NCI-H748 (cell line): Measurements from ENCODE around the gene SLC7A6OS.
"Not testable (repeated sequence)": the region's sequence is repeated elsewhere in the genome, so short reads cannot be mapped to it uniquely, and the experiment has no call there.

Source experiments
- DNase-seq: peaks from one replicate; lab custom pipeline; 2025; ENCODE audit not compliant: unreplicated experiment; lab: John Stamatoyannopoulos, UW

Gene SLC7A6OS

GRCh38 chr16:68299571-68300453 lies 10.9 kb downstream of the SLC7A6OS start:
- DNase-seq = no peak

DNA sequence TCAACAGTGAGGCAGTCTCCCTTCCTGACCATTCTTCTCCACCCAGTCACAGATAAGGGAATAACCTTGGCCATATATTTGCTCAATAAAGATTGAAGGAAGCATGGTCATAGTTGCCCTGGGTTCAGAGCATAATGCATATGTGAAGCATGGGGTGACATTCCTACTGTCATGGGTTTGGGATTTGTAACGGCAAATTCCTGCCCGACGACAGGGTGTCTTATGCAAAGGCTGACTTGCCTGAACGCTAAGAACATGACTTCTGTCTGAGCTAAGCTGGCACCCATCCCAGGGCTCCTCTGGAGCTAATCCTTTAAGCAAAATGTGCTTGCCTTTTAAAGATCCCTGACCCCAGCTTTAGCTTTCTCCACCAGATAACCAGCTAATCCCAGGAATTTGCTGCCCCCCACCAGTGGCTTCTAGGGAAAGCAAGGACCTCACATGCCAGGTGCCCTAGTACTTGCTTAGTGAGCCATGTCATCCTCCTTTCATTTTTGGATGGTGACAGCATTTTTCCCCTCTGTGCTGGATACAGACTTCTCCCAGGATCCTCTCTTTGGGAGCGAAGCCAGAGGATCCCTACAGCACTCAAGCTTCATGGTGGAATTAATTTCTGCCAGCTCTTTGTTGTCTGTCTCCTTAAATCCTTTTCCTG lies 11.7 kb downstream of the SLC7A6OS start:
- no peak for DNase-seq

GRCh38 chr16:68298312-68298711 lies 12.4 kb downstream of the SLC7A6OS start:
- no peak for DNase-seq

DNA sequence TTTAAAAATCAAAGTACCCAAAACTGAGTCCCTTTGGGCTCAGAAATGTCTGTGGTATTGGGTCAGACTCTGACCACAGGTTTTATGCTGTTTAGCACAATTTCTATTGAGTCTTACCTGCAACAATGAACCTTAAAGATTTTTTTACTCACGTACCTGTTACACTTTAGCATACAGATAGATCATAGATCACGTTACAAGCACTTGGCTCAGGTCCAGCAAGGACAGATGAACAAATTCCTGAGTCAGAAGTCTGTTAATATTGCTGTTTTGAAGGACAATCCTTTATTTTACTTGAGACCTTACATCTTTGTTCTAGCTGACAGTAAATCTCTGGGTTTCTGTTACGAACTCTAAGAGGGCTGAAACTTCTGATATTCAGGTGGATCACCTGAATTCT lies 12.8 kb downstream of the SLC7A6OS start:
- DNase-seq = no peak

DNA sequence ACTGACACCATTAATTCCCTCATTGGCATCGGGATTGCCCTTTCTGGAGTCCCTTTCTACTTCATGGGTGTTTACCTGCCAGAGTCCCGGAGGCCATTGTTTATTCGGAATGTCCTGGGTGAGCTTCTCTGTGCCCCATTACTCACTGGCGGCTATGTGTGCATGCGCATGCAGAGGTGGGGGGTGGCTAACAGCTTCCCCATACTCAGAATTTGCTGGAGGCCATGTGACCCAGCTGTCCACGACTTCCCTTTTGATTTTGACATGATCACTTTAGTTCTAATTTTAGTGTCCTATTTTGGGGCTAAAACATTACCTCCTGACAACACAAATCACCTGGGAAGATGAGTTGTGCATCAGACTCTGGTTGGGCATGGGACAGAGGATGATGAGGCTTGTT lies 14.1 kb downstream of the SLC7A6OS start:
- DNase-seq = no peak

DNA sequence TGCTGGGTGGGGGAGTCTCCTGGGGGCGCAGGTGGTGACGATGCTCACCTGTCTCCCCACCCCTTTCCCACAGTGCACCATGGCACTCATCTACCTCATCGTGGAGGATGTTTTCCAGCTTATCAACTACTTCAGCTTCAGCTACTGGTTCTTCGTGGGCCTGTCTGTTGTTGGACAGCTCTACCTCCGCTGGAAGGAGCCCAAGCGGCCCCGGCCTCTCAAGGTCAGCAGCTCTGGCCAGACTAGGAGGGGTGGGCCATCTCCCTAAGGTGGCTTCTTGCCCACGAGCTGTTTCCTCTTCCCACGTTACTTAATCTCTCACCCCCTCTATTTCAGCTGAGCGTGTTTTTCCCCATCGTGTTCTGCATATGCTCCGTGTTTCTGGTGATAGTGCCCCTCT lies 14.5 kb downstream of the SLC7A6OS start:
- DNase-seq = no peak

GRCh38 chr16:68292425-68292824 lies 18.3 kb downstream of the SLC7A6OS start:
- no peak for DNase-seq

GRCh38 chr16:68291227-68291626 lies 19.5 kb downstream of the SLC7A6OS start:
- DNase-seq = no peak

GRCh38 chr16:68290450-68290849 lies 20.3 kb downstream of the SLC7A6OS start:
- no peak for DNase-seq

- no peak for DNase-seq
Measured at GRCh38 chr16:68289621-68290329, 21.0 kb downstream of the SLC7A6OS start.

DNA sequence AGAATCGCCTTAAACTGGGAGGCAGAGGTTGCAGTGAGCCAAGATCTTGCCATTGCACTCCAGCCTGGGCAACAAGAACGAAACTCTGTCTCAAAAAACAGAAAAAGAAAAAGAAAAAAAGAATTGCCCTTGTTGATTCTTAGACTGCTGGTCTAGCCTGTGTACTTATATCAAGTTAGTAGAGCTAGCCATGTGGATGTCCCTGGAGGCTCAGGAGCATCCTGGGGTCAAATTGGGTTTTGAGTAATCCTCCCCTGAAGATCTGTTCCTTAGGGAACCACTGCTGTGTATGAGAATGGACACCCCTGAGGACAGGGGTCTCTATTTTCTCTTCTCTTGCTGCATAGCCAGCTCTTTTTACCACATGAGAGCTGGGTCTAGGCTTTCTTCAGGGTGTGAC lies 21.5 kb downstream of the SLC7A6OS start:
- no peak for DNase-seq

DNA sequence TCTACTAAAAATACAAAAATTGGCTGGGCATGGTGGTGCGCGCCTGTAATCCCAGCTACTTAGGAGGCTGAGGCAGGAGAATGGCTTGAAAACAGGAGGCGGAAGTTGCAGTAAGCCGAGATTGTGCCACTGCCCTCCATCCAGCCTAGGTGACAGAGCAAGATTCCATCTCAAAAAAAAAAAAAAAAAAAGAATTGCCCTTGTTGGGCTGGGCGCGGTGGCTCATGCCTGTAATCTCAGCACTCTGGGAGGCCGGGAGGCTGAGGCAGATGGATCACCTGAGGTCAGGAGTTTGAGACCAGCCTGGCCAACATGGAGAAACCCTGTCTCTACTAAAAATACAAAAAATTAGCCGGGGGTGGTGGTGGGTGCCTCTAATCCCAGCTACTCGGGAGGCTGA lies 21.9 kb downstream of the SLC7A6OS start:
- not testable (repeated sequence) for DNase-seq

GRCh38 chr16:68288252-68288650 lies 22.5 kb downstream of the SLC7A6OS start:
- no peak for DNase-seq

GRCh38 chr16:68287276-68288251 lies 23.2 kb downstream of the SLC7A6OS start:
- DNase-seq = no peak

- no peak for DNase-seq
Measured at GRCh38 chr16:68286153-68287074, 24.3 kb downstream of the SLC7A6OS start.

GRCh38 chr16:68285683-68286082 lies 25.1 kb downstream of the SLC7A6OS start:
- DNase-seq = no peak

- no peak for DNase-seq
Measured at GRCh38 chr16:68284847-68285246, 25.9 kb downstream of the SLC7A6OS start.

DNA sequence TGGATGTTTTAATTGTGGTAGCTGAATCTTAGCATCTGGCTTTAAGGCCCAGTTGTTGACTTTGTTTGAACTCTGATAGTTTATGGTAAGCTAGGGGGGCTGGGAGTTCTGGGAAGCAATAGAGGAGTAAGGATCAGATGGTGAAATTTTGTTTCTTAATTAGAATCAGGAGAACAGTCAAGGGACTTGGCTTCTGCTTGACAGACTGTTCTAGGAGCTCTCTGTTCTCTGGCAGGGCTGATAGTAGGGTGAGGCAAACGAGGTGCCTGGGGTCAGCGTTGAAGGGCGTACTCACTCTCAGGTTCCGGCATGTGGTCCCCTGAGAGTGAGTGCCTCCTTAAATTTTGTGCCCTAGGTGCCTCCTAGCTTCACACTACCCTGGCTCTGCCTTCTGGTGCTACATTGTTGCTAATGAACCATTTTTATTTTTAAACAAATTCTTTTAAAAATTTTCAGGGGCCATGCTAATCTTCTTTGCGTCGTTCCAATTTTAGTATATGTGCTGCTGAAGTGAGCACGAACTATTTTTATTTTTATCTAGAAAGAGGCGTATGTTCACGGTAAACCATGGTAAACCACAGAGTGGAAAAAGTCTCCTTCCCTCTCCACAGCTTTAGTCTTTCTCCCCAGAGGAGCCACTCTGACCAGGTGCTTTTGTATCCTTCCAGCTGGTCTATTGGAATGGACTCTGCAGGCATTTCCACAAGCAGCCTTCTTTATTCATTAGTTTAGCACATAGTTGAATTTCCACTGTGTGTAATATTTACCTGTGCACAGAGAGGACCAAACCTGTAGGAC lies 26.7 kb downstream of the SLC7A6OS start:
- no peak for DNase-seq

GRCh38 chr16:68283346-68283745 lies 27.4 kb downstream of the SLC7A6OS start:
- DNase-seq = no peak
